Lower leg skin (tissue), 4 donors: ENCODE measurements around the gene CCR3. TPM values are rescaled to one million over a fixed set of nuclear protein-coding genes. Genes with fewer than 3 reads are reported as not detected.

Experiments
- DNase-seq, 2 donors: peaks; one replicate each; pipeline ENCODE4 v3.0.0-alpha.2; 2019; ENCODE audit warnings: low spot score in 2 of 2
- H3K4me3 ChIP-seq: fragments of 200-600 bp; sonication (generic); 2 replicates; pipeline ENCODE4 v1.5.1; 2017; ENCODE audit warnings: mild to moderate bottlenecking, low read depth; ENCODE audit not compliant: poor library complexity, severe bottlenecking
- CTCF ChIP-seq, 3 donors: fragments of 450-650 bp; IDR thresholded peaks; one replicate each; pipeline ENCODE4 v1.5.1; 2016; ENCODE audit warnings: antibody characterized with exemption in 3 of 3, mild to moderate bottlenecking in 3 of 3, moderate library complexity in 2 of 3
- POLR2A ChIP-seq, 2 donors: fragments of 450-650 bp; IDR thresholded peaks; one replicate each; pipeline ENCODE4 v1.6.1; 2016 to 2017; ENCODE audit warnings: antibody characterized with exemption in 2 of 2, mild to moderate bottlenecking in 1 of 2, moderate library complexity in 1 of 2
- WGBS, 2 donors: methylation state at CpG; one replicate each; pipeline ENCODE4 v1.1.5; 2018; 5-methylcytosine and 5-hydroxymethylcytosine counted together
- intact Hi-C: fragments of 100-400 bp; cut with DNase I; formaldehyde crosslinking; loops from one replicate; pipeline ENCODE4 v1.15.0; 2023; ENCODE audit warnings: low total_unique reads
- total RNA-seq, 4 donors: library from RNA; depleted of rRNA; stranded (reverse); fragments of >200 nt; gene quantifications; one replicate each; pipeline ENCODE4 v1.1.0, GENCODE V29; 2016

The CCR3 gene
- total RNA-seq, 4 donors from 2014 or later, result 0.55 to 3.2 (median 2.4) TPM

GRCh38 chr3:46213201-46213600 is 29.1 kb upstream of the CCR3 start:
- DNase-seq, result no peak
- intact Hi-C loops, result no loop called here
- TF ChIP-seq CTCF (IDR thresholded peaks at IDR 0.05), result no peak
- no peak for TF ChIP-seq POLR2A (IDR thresholded peaks at IDR 0.05)
- H3K4me3 ChIP-seq, result no peak overlapping the region
- 62 to 77% methylated on average over 4 of the region's 4 CpGs for WGBS, 2 donors

GRCh38 chr3:46214751-46215352 is 27.4 kb upstream of the CCR3 start:
- no peak for TF ChIP-seq POLR2A (IDR thresholded peaks at IDR 0.05)
- TF ChIP-seq CTCF (IDR thresholded peaks at IDR 0.05), result no peak
- DNase-seq, result no peak
- H3K4me3 ChIP-seq, result no peak overlapping the region
- intact Hi-C loops, result no loop called here
- 62 to 90% methylated on average over 1 of the region's 1 CpG for WGBS, 2 donors

GRCh38 chr3:46215810-46216414 is 26.3 kb upstream of the CCR3 start:
- TF ChIP-seq POLR2A (IDR thresholded peaks at IDR 0.05) (no peak), CTCF (IDR thresholded peaks at IDR 0.05) (no peak)
- WGBS, 2 donors, result 62 to 64% methylated on average over 4 of the region's 4 CpGs
- no peak overlapping the region for H3K4me3 ChIP-seq
- no peak for DNase-seq
- intact Hi-C loops, result no loop called here

GRCh38 chr3:46218196-46218709 is 24.0 kb upstream of the CCR3 start:
- DNase-seq, result no peak
- no peak for TF ChIP-seq POLR2A (IDR thresholded peaks at IDR 0.05)
- no peak for TF ChIP-seq CTCF (IDR thresholded peaks at IDR 0.05)
- intact Hi-C loops, result no loop called here
- no peak overlapping the region for H3K4me3 ChIP-seq
- 65 to 83% methylated on average over 2 of the region's 2 CpGs for WGBS, 2 donors

- no peak overlapping the region for H3K4me3 ChIP-seq
- DNase-seq, result no peak
- intact Hi-C loops, result no loop called here
- no peak for TF ChIP-seq CTCF (IDR thresholded peaks at IDR 0.05)
- no peak for TF ChIP-seq POLR2A (IDR thresholded peaks at IDR 0.05)
- 53 to 61% methylated on average over 4 of the region's 4 CpGs for WGBS, 2 donors
These were observed 20.9 kb upstream of the CCR3 start for GRCh38 chr3:46221391-46221790.
